Ovary (tissue), 3 donors: ENCODE results near the gene ADSL.

ENCODE experiments used
- POLR2A ChIP-seq: fragments of 450-650 bp; IDR thresholded peaks from one replicate; pipeline ENCODE4 v1.6.1; 2017; ENCODE audit warnings: antibody characterized with exemption, mild to moderate bottlenecking, moderate library complexity
- TF ChIP-seq, protein P1 (sequence below), 3 donors: fragments of 450-650 bp in 2 of 3; fragments of 200-600 bp in 1 of 3; IDR thresholded peaks; one replicate each; pipeline versions ENCODE4 v1.5.1 to v1.8.0; 2016 to 2022; ENCODE audit warnings: antibody characterized with exemption in 3 of 3, mild to moderate bottlenecking in 1 of 3
- donor health status: DM: no; HTN: no; CAD: no.

DNA sequence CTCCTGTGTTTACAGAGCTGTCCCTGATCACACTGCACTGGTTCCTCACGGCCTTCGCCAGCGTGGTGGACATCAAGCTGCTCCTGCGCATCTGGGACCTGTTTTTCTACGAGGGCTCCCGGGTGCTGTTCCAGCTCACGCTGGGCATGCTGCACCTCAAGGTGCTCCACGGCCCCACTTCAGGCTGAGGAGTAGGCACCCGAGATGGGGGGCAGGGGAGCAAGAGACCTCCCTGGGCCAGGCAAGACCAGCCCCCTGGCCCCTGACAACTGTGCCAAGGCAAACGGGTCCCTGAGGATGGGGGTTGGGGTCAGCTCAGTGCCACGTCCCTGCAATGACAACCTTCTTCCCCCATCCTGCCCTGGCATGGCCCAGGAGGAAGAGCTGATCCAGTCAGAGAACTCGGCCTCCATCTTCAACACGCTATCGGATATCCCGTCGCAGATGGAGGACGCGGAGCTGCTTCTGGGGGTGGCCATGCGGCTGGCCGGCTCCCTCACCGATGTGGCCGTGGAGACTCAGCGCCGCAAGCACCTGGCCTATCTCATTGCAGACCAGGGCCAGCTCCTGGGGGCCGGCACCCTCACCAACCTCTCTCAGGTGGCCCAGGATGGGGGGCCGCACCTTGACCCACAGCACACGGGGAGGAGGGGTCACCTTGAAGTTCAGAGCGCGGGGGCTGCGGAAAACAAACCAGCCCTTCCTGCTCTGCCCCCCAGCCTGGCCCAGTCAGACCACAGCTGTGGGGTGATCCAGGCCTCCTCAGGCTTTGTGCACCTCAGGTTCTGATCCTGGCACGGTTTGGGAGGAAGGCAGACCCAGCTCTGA is 60.0 kb downstream of the ADSL start:
- no peak for TF ChIP-seq POLR2A
- TF ChIP-seq, protein P1, sequence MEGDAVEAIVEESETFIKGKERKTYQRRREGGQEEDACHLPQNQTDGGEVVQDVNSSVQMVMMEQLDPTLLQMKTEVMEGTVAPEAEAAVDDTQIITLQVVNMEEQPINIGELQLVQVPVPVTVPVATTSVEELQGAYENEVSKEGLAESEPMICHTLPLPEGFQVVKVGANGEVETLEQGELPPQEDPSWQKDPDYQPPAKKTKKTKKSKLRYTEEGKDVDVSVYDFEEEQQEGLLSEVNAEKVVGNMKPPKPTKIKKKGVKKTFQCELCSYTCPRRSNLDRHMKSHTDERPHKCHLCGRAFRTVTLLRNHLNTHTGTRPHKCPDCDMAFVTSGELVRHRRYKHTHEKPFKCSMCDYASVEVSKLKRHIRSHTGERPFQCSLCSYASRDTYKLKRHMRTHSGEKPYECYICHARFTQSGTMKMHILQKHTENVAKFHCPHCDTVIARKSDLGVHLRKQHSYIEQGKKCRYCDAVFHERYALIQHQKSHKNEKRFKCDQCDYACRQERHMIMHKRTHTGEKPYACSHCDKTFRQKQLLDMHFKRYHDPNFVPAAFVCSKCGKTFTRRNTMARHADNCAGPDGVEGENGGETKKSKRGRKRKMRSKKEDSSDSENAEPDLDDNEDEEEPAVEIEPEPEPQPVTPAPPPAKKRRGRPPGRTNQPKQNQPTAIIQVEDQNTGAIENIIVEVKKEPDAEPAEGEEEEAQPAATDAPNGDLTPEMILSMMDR (IDR thresholded peaks at IDR 0.05): no peak
